ENCODE data around the gene VIPR2. TPM values are rescaled to one million over a fixed set of nuclear protein-coding genes. Genes with fewer than 3 reads are reported as not detected.
"Not testable (repeated sequence)": the region's sequence is repeated elsewhere in the genome, so short reads cannot be mapped to it uniquely, and the experiment has no call there.

VIPR2 gene
- polyA plus RNA-seq, 3 donors = 2.5 to 2.6 (median 2.5) TPM

GRCh38 chr7:159140170-159140910, 4.3 kb downstream of the VIPR2 start:
- no peak for DNase-seq (ENCODE audit: low read depth in 3 of 3, low spot score in 2 of 3)

GRCh38 chr7:159139639-159140038, 5.0 kb downstream of the VIPR2 start:
- DNase-seq (ENCODE audit: low read depth in 3 of 3, low spot score in 2 of 3) = no peak

GRCh38 chr7:159139202-159139601, 5.5 kb downstream of the VIPR2 start:
- DNase-seq (ENCODE audit: low read depth in 3 of 3, low spot score in 2 of 3) = no peak

- DNase-seq (ENCODE audit: low read depth in 3 of 3, low spot score in 2 of 3) = no peak
These were observed 6.2 kb downstream of the VIPR2 start for GRCh38 chr7:159138508-159138907.

GRCh38 chr7:159137906-159138305, 6.8 kb downstream of the VIPR2 start:
- no peak for DNase-seq (ENCODE audit: low read depth in 3 of 3, low spot score in 2 of 3)

GRCh38 chr7:159136846-159137245, 7.8 kb downstream of the VIPR2 start:
- no peak for DNase-seq (ENCODE audit: low read depth in 3 of 3, low spot score in 2 of 3)

GRCh38 chr7:159136442-159136841, 8.2 kb downstream of the VIPR2 start:
- no peak for DNase-seq (ENCODE audit: low read depth in 3 of 3, low spot score in 2 of 3)

- DNase-seq (ENCODE audit: low read depth in 3 of 3, low spot score in 2 of 3) = no peak
These were observed 8.7 kb downstream of the VIPR2 start for GRCh38 chr7:159136013-159136412.

GRCh38 chr7:159132670-159133443, 11.8 kb downstream of the VIPR2 start:
- DNase-seq (ENCODE audit: low read depth in 3 of 3, low spot score in 2 of 3) = not testable (repeated sequence)

- no peak for DNase-seq (ENCODE audit: low read depth in 3 of 3, low spot score in 2 of 3)
These were observed 13.8 kb downstream of the VIPR2 start for GRCh38 chr7:159130820-159131219.

- no peak for DNase-seq (ENCODE audit: low read depth in 3 of 3, low spot score in 2 of 3)
These were observed 14.4 kb downstream of the VIPR2 start for GRCh38 chr7:159130199-159130775.

- no peak for DNase-seq (ENCODE audit: low read depth in 3 of 3, low spot score in 2 of 3)
These were observed 15.9 kb downstream of the VIPR2 start for GRCh38 chr7:159128767-159129166.

GRCh38 chr7:159127691-159128642, 16.7 kb downstream of the VIPR2 start:
- no peak for DNase-seq (ENCODE audit: low read depth in 3 of 3, low spot score in 2 of 3)

GRCh38 chr7:159126311-159127260, 18.1 kb downstream of the VIPR2 start:
- no peak for DNase-seq (ENCODE audit: low read depth in 3 of 3, low spot score in 2 of 3)

GRCh38 chr7:159125955-159126270, 18.8 kb downstream of the VIPR2 start:
- no peak for DNase-seq (ENCODE audit: low read depth in 3 of 3, low spot score in 2 of 3)

GRCh38 chr7:159125104-159125954, 19.3 kb downstream of the VIPR2 start:
- no peak for DNase-seq (ENCODE audit: low read depth in 3 of 3, low spot score in 2 of 3)

- DNase-seq (ENCODE audit: low read depth in 3 of 3, low spot score in 2 of 3) = not testable (repeated sequence)
These were observed 20.9 kb downstream of the VIPR2 start for GRCh38 chr7:159123793-159124192.

- not testable (repeated sequence) for DNase-seq (ENCODE audit: low read depth in 3 of 3, low spot score in 2 of 3)
These were observed 21.4 kb downstream of the VIPR2 start for GRCh38 chr7:159123294-159123693.

GRCh38 chr7:159122276-159122675, 22.4 kb downstream of the VIPR2 start:
- no peak for DNase-seq (ENCODE audit: low read depth in 3 of 3, low spot score in 2 of 3)

All from right renal cortex interstitium (tissue), 3 donors.